Activated CD8-positive, alpha-beta memory T cell treated with anti-CD3 and anti-CD28 coated beads, Interleukin-2, amount 50 U/mL, for 1 hour (primary cell): ENCODE results near the gene KCNS1.
"Not testable (repeated sequence)": the region's sequence is repeated elsewhere in the genome, so short reads cannot be mapped to it uniquely, and the experiment has no call there.

Source experiments
- DNase-seq: peaks from one replicate; pipeline ENCODE4 v3.0.0-alpha.2; 2020; ENCODE audit errors: extremely low read depth

The KCNS1 gene

GRCh38 chr20:45100563-45101245 lies at the start of gene KCNS1:
Gene KCNS1 (minus strand): TSS chr20:45101127. CDS start chr20:45099236, 1,891 bp downstream.
- no peak for DNase-seq

- no peak for DNase-seq
Observed at GRCh38 chr20:45149062-45149461, 48.1 kb upstream of the KCNS1 start.

- no peak for DNase-seq
Observed at GRCh38 chr20:45140836-45141235, 39.9 kb upstream of the KCNS1 start.

GRCh38 chr20:45139733-45140375 lies 38.9 kb upstream of the KCNS1 start:
- not testable (repeated sequence) for DNase-seq

GRCh38 chr20:45138561-45139300 lies 37.8 kb upstream of the KCNS1 start:
- no peak for DNase-seq

- DNase-seq, result no peak
Observed at GRCh38 chr20:45136911-45137310, 36.0 kb upstream of the KCNS1 start.

GRCh38 chr20:45128099-45128498 lies 27.2 kb upstream of the KCNS1 start:
- no peak for DNase-seq

GRCh38 chr20:45124365-45124764 lies 23.4 kb upstream of the KCNS1 start, which contains the start of gene WFDC12:
Gene WFDC12 (minus strand): TSS chr20:45124465. CDS start chr20:45124447, 18 bp downstream.
- no peak for DNase-seq

- DNase-seq, result no peak
Observed at GRCh38 chr20:45121388-45121787, 20.5 kb upstream of the KCNS1 start.

- DNase-seq, result no peak
Observed at GRCh38 chr20:45119556-45120266, 18.8 kb upstream of the KCNS1 start.

- DNase-seq, result no peak
Observed at GRCh38 chr20:45118028-45118427, 17.1 kb upstream of the KCNS1 start.

- DNase-seq, result no peak
Observed at GRCh38 chr20:45117581-45117980, 16.7 kb upstream of the KCNS1 start.

- DNase-seq, result no peak
Observed at GRCh38 chr20:45115829-45116228, 14.9 kb upstream of the KCNS1 start.

- DNase-seq, result no peak
Observed at GRCh38 chr20:45115386-45115774, 14.5 kb upstream of the KCNS1 start.

- no peak for DNase-seq
Observed at GRCh38 chr20:45114465-45115385, 13.8 kb upstream of the KCNS1 start, which contains the start of gene WFDC5. Gene WFDC5 (minus strand): TSS chr20:45115174. CDS start chr20:45115083, 91 bp downstream.

- no peak for DNase-seq
Observed at GRCh38 chr20:45113865-45114264, 12.9 kb upstream of the KCNS1 start.

- DNase-seq, result no peak
Observed at GRCh38 chr20:45112754-45113153, 11.8 kb upstream of the KCNS1 start.

GRCh38 chr20:45111799-45112471 lies 11.0 kb upstream of the KCNS1 start:
- no peak for DNase-seq

- no peak for DNase-seq
Observed at GRCh38 chr20:45111285-45111684, 10.4 kb upstream of the KCNS1 start.

GRCh38 chr20:45110301-45110700 lies 9.4 kb upstream of the KCNS1 start:
- DNase-seq, result no peak
